H9 (cell line): ENCODE results near the gene EPS8. TPM values are rescaled to one million over a fixed set of nuclear protein-coding genes. Genes with fewer than 3 reads are reported as not detected.
A peak's percentile ranks its signal among the peaks of the same experiment; 100 is the strongest.

Experiments
- DNase-seq: peaks from one replicate; pipeline ENCODE4 v3.0.0-alpha.2; 2017
- H2AFZ ChIP-seq: one replicate; pipeline ENCODE4 v1.6.1; 2013; ENCODE audit warnings: mild to moderate bottlenecking, low read length, control low read depth, moderate library complexity
- H2AK5ac ChIP-seq: 2 replicates; pipeline ENCODE4 v1.6.1; 2013; ENCODE audit warnings: low read length, control low read depth, mixed read lengths; ENCODE audit not compliant: insufficient read length
- H2BK120ac ChIP-seq: one replicate; pipeline ENCODE4 v1.6.1; 2013; ENCODE audit warnings: low read depth, mild to moderate bottlenecking, low read length, control low read depth, inconsistent platforms; ENCODE audit not compliant: poor library complexity, severe bottlenecking
- H2BK12ac ChIP-seq: 2 replicates; pipeline ENCODE4 v1.6.1; 2013; ENCODE audit warnings: low read length, control low read depth, mixed read lengths, low read depth; ENCODE audit not compliant: insufficient read length
- H2BK15ac ChIP-seq: 2 replicates; pipeline ENCODE4 v1.6.1; 2013; ENCODE audit warnings: low read depth, low read length, control low read depth
- H2BK20ac ChIP-seq: one replicate; pipeline ENCODE4 v1.6.1; 2013; ENCODE audit warnings: low read depth, mild to moderate bottlenecking, low read length, control low read depth, inconsistent platforms; ENCODE audit not compliant: poor library complexity, severe bottlenecking
- H2BK5ac ChIP-seq: 2 replicates; pipeline ENCODE4 v1.6.1; 2013; ENCODE audit warnings: low read length, control low read depth, mixed read lengths; ENCODE audit not compliant: insufficient read length
- H3K14ac ChIP-seq: 2 replicates; pipeline ENCODE4 v1.6.1; 2013; ENCODE audit warnings: low read length, control low read depth; ENCODE audit not compliant: insufficient read depth
- H3K18ac ChIP-seq: 2 replicates; pipeline ENCODE4 v1.6.1; 2013; ENCODE audit warnings: low read depth, mild to moderate bottlenecking, mixed read lengths, low read length, control low read depth; ENCODE audit not compliant: insufficient read length
- H3K23ac ChIP-seq: 2 replicates; pipeline ENCODE4 v1.6.1; 2013; ENCODE audit warnings: low read length, control low read depth, mixed read lengths, low read depth; ENCODE audit not compliant: insufficient read length
- H3K23me2 ChIP-seq: 2 replicates; pipeline ENCODE4 v1.6.1; 2013; ENCODE audit warnings: low read depth, mild to moderate bottlenecking, mixed read lengths, low read length, control low read depth; ENCODE audit not compliant: insufficient read length, poor library complexity, severe bottlenecking
- H3K27ac ChIP-seq: 2 replicates; pipeline ENCODE4 v1.5.1; 2013; ENCODE audit warnings: low read length, control low read depth, mixed read lengths, low read depth; ENCODE audit not compliant: insufficient read length
- H3K27me3 ChIP-seq: 2 replicates; pipeline ENCODE4 v1.6.1; 2013; ENCODE audit warnings: low read length, control low read depth, inconsistent platforms; ENCODE audit not compliant: insufficient read depth
- H3K4ac ChIP-seq: 2 replicates; pipeline ENCODE4 v1.6.1; 2013; ENCODE audit warnings: low read depth, mild to moderate bottlenecking, control low read depth, inconsistent platforms, low read length, moderate library complexity
- H3K4me1 ChIP-seq: 2 replicates; pipeline ENCODE4 v1.6.1; 2013; ENCODE audit warnings: low read length, control low read depth, inconsistent platforms; ENCODE audit not compliant: insufficient read depth
- H3K4me2 ChIP-seq: 2 replicates; pipeline ENCODE4 v1.6.1; 2013; ENCODE audit warnings: low read length, control low read depth, mixed read lengths; ENCODE audit not compliant: insufficient read length, insufficient read depth
- H3K56ac ChIP-seq: 2 replicates; pipeline ENCODE4 v1.6.1; 2013; ENCODE audit warnings: low read depth, mild to moderate bottlenecking, mixed read lengths, low read length, control low read depth; ENCODE audit not compliant: insufficient read length
- H3K79me1 ChIP-seq: 2 replicates; pipeline ENCODE4 v1.6.1; 2013; ENCODE audit warnings: low read depth, mild to moderate bottlenecking, moderate library complexity, low read length, control low read depth, inconsistent platforms; ENCODE audit not compliant: insufficient read depth, poor library complexity, severe bottlenecking
- H3K79me2 ChIP-seq: 2 replicates; pipeline ENCODE4 v1.6.1; 2013; ENCODE audit warnings: low read length, control low read depth, inconsistent platforms; ENCODE audit not compliant: insufficient read depth
- H3K9ac ChIP-seq: 2 replicates; pipeline ENCODE4 v1.6.1; 2013; ENCODE audit warnings: low read length, control low read depth, mixed read lengths; ENCODE audit not compliant: insufficient read length; ENCODE audit errors: extremely low read depth
- H3K9me3 ChIP-seq: one replicate; pipeline ENCODE4 v1.6.1; 2013; ENCODE audit warnings: low read depth, low read length, inconsistent platforms; ENCODE audit not compliant: control insufficient read depth
- H3T11ph ChIP-seq: one replicate; pipeline ENCODE4 v1.6.1; 2013; ENCODE audit warnings: mild to moderate bottlenecking, low read length, control low read depth, inconsistent platforms
- H4K20me1 ChIP-seq: one replicate; pipeline ENCODE4 v1.6.1; 2013; ENCODE audit not compliant: control insufficient read depth, insufficient read length, insufficient read depth
- H4K5ac ChIP-seq: 2 replicates; pipeline ENCODE4 v1.6.1; 2013; ENCODE audit warnings: low read depth, mild to moderate bottlenecking, mixed read lengths, low read length, control low read depth; ENCODE audit not compliant: insufficient read length
- H4K8ac ChIP-seq: replicated peaks from 2 replicates; pipeline ENCODE4 v1.6.1; 2013; ENCODE audit warnings: low read length, control low read depth, mixed read lengths, low read depth; ENCODE audit not compliant: insufficient read length
- H4K91ac ChIP-seq: 2 replicates; pipeline ENCODE4 v1.6.1; 2013; ENCODE audit warnings: low read depth, mild to moderate bottlenecking, moderate library complexity, mixed read lengths, low read length, control low read depth; ENCODE audit not compliant: insufficient read length
- H3K27ac Mint-ChIP-seq, 3 experiments: 2 replicates in 2 of 3; 3 replicates in 1 of 3; pipeline ENCODE4 v1.8.0; 2020 to 2021; ENCODE audit warnings: mixed read lengths in 3 of 3, mild to moderate bottlenecking in 1 of 3, moderate library complexity in 1 of 3
- H3K27me3 Mint-ChIP-seq: 2 replicates; pipeline ENCODE4 v1.8.0; 2021; ENCODE audit warnings: low read depth, mild to moderate bottlenecking, moderate library complexity, mixed read lengths
- H3K36me3 Mint-ChIP-seq, 3 experiments: 2 replicates in 2 of 3; 3 replicates in 1 of 3; pipeline ENCODE4 v1.8.0; 2020 to 2021; ENCODE audit warnings: low read depth in 3 of 3, mixed read lengths in 3 of 3; ENCODE audit not compliant: insufficient read depth in 1 of 3
- H3K4me1 Mint-ChIP-seq, 2 experiments: 2 replicates each; pipeline ENCODE4 v1.8.0; 2020; ENCODE audit warnings: mixed read lengths in 2 of 2
- H3K4me3 Mint-ChIP-seq, 2 experiments: 2 replicates in 1 of 2; 3 replicates in 1 of 2; pipeline ENCODE4 v1.8.0; 2020 to 2021; ENCODE audit warnings: mild to moderate bottlenecking in 2 of 2, mixed read lengths in 2 of 2, moderate library complexity in 1 of 2
- H3K9me3 Mint-ChIP-seq, 2 experiments: 2 replicates in 1 of 2; 3 replicates in 1 of 2; pipeline ENCODE4 v1.8.0; 2020; ENCODE audit warnings: mild to moderate bottlenecking in 2 of 2, mixed read lengths in 2 of 2, moderate library complexity in 1 of 2
- WGBS: extraction: QIAGEN DNeasy Blood & Tissue Kit; methylation state at CpG from one replicate; pipeline ENCODE4 v1.1.7; 2013; ENCODE audit warnings: missing lambda C conversion rate, low lambda C conversion rate, mixed read lengths; ENCODE audit not compliant: insufficient read length; ENCODE audit errors: extremely low coverage; 5-methylcytosine and 5-hydroxymethylcytosine counted together
- total RNA-seq: library from RNA; stranded (reverse); gene quantifications from 2 replicates; pipeline ENCODE4 v1.2.1, GENCODE V29; 2021
- TF ChIP-seq, protein P1 (sequence below): fragments of 200-600 bp; sonication (generic); conservative IDR thresholded peaks from 3 replicates; pipeline ENCODE4 v1.8.0; 2021; ENCODE audit warnings: antibody characterized with exemption, mild to moderate bottlenecking

EPS8 gene
- total RNA-seq, 1 experiment from 2014 or later, result 2.2 TPM

DNA sequence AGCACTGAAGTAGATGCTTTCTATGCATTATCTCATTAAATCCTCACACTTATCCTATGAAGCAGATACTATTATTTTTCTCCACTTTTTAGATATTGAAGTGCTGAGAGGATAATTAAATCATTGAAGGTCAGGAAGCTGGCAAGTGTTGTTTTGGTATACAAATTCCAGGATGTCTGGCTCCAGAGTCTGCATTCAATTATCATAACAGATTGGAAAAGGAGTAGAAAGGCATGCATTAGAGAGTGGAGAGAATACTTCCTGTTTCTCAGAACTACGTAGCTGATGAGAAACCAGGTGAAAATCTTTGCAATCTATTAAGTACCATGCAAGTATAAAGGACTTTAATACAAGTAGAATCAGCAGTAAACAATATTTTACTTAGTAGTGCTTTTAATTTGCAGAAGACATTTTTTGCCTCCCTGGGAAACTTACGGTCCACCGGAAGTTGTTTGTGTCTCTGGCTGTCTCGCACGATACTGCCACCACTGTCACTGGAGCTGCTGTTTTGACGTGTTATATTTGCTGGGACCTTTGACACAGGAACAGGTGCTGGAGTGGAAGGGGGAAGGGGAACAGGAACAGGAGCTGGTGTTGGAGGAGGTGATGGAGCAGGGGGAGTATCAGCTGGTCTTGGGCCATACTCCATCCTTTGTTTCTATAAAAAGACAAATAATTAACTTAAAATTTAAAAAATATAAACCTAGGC lies 158.0 kb downstream of the EPS8 start:
- Histone ChIP-seq H3K9ac (no peak overlapping the region), H3K27me3 (no peaks in the 10 kb centered on the region), H2BK20ac (no peak overlapping the region), H3K9me3 (no peaks in the 10 kb centered on the region), H2AFZ (no peak overlapping the region), H2BK120ac (no peak overlapping the region), H2BK5ac (no peak overlapping the region), H3K14ac (no peak overlapping the region), H3K23ac (no peak overlapping the region), H3K4me2 (no peak overlapping the region), H3K27ac (no peak overlapping the region), H3K79me2 (no peaks in the 10 kb centered on the region), H4K20me1 (no peaks in the 10 kb centered on the region), H4K8ac (no peak overlapping the region), H4K5ac (no peak overlapping the region), H2BK15ac (no peak overlapping the region), H3K56ac (no peak overlapping the region), H4K91ac (no peak overlapping the region), H3K79me1 (no peaks in the 10 kb centered on the region), H3T11ph (no peak overlapping the region), H2BK12ac (no peak overlapping the region), H3K23me2 (no peaks in the 10 kb centered on the region), H2AK5ac (no peak overlapping the region), H3K4me1 (no peaks in the 10 kb centered on the region; the same call in 1 of the 2 replicates), H3K4ac (no peak overlapping the region), H3K18ac (no peak overlapping the region)
- no peak for DNase-seq
- H3K27ac Mint-ChIP-seq, result peak overlapping the region in 2 of 3 experiments; percentile 38 to 87; a peak in 3 of 7 replicates
- no CpG with 5 or more reads among the region's 6 CpGs for WGBS
- H3K9me3 Mint-ChIP-seq, result no peaks in the 10 kb centered on the region
- no peaks in the 10 kb centered on the region for H3K27me3 Mint-ChIP-seq
- peak overlapping the region in 1 of 2 experiments; percentile 7; a peak in 1 of 5 replicates for H3K4me3 Mint-ChIP-seq
- H3K36me3 Mint-ChIP-seq, result no peaks in the 10 kb centered on the region
- TF ChIP-seq, protein P1, sequence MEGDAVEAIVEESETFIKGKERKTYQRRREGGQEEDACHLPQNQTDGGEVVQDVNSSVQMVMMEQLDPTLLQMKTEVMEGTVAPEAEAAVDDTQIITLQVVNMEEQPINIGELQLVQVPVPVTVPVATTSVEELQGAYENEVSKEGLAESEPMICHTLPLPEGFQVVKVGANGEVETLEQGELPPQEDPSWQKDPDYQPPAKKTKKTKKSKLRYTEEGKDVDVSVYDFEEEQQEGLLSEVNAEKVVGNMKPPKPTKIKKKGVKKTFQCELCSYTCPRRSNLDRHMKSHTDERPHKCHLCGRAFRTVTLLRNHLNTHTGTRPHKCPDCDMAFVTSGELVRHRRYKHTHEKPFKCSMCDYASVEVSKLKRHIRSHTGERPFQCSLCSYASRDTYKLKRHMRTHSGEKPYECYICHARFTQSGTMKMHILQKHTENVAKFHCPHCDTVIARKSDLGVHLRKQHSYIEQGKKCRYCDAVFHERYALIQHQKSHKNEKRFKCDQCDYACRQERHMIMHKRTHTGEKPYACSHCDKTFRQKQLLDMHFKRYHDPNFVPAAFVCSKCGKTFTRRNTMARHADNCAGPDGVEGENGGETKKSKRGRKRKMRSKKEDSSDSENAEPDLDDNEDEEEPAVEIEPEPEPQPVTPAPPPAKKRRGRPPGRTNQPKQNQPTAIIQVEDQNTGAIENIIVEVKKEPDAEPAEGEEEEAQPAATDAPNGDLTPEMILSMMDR, result no peak
- H3K4me1 Mint-ChIP-seq, result peaks cover 8 to 9% of the 10 kb centered on the region in 2 experiments
